ENCODE results near the gene BZW1.
"Not testable (repeated sequence)": the region's sequence is repeated elsewhere in the genome, so short reads cannot be mapped to it uniquely, and the experiment has no call there.

BZW1 gene

GRCh38 chr2:200800458-200800857 lies 11.3 kb upstream of the BZW1 start:
- DNase-seq (ENCODE audit: low read depth in 1 of 2, low spot score in 1 of 2) = no peak
- Histone ChIP-seq H3K27ac (replicated peaks) (no peak overlapping the region), H3K27me3 (ENCODE audit: insufficient read depth, poor library complexity, severe bottlenecking) (no peaks in the 10 kb centered on the region), H3K4me3 (replicated peaks; ENCODE audit: insufficient read depth, low read length) (no peak overlapping the region)
- TF ChIP-seq, protein P1, sequence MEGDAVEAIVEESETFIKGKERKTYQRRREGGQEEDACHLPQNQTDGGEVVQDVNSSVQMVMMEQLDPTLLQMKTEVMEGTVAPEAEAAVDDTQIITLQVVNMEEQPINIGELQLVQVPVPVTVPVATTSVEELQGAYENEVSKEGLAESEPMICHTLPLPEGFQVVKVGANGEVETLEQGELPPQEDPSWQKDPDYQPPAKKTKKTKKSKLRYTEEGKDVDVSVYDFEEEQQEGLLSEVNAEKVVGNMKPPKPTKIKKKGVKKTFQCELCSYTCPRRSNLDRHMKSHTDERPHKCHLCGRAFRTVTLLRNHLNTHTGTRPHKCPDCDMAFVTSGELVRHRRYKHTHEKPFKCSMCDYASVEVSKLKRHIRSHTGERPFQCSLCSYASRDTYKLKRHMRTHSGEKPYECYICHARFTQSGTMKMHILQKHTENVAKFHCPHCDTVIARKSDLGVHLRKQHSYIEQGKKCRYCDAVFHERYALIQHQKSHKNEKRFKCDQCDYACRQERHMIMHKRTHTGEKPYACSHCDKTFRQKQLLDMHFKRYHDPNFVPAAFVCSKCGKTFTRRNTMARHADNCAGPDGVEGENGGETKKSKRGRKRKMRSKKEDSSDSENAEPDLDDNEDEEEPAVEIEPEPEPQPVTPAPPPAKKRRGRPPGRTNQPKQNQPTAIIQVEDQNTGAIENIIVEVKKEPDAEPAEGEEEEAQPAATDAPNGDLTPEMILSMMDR (IDR thresholded peaks at IDR 0.05; ENCODE audit: insufficient read depth, low read length) = no peak

DNA sequence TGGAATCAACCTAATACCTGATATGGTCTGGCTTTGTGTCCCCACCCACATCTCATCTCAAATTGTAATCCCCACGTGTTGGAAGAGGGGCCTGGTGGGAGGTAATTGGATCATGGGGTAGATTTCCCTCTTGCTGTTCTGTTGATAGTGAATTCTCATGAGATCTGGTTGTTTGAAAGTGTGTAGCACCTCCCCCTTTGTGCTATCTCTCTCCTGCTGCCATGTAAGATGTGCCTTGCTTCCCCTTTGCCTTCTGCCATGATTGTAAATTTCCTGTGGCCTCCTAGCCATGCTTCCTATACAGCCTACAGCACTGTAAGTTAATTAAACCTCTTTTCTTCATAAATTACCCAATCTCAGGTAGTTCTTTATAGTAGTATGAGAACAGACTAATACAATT lies 10.3 kb upstream of the BZW1 start:
- not testable (repeated sequence) for H3K4me3 ChIP-seq (replicated peaks; ENCODE audit: insufficient read depth, low read length); H3K27ac ChIP-seq (replicated peaks); H3K27me3 ChIP-seq (ENCODE audit: insufficient read depth, poor library complexity, severe bottlenecking); DNase-seq (ENCODE audit: low read depth in 1 of 2, low spot score in 1 of 2)

GRCh38 chr2:200809506-200810251 lies 2.0 kb upstream of the BZW1 start:
- no peak for DNase-seq (ENCODE audit: low read depth in 1 of 2, low spot score in 1 of 2)
- TF ChIP-seq SPI1 (IDR thresholded peaks at IDR 0.05; ENCODE audit: borderline replicate concordance, low read depth) (no peak), GABPA (IDR thresholded peaks at IDR 0.05; ENCODE audit: low read depth) (no peak)
- Histone ChIP-seq H3K27me3 (ENCODE audit: insufficient read depth, poor library complexity, severe bottlenecking) (no peaks in the 10 kb centered on the region), H3K27ac (replicated peaks) (peak overlapping the region; percentile 100; the same call in 1 of the 2 replicates), H3K4me3 (replicated peaks; ENCODE audit: insufficient read depth, low read length) (no peak overlapping the region)

DNA sequence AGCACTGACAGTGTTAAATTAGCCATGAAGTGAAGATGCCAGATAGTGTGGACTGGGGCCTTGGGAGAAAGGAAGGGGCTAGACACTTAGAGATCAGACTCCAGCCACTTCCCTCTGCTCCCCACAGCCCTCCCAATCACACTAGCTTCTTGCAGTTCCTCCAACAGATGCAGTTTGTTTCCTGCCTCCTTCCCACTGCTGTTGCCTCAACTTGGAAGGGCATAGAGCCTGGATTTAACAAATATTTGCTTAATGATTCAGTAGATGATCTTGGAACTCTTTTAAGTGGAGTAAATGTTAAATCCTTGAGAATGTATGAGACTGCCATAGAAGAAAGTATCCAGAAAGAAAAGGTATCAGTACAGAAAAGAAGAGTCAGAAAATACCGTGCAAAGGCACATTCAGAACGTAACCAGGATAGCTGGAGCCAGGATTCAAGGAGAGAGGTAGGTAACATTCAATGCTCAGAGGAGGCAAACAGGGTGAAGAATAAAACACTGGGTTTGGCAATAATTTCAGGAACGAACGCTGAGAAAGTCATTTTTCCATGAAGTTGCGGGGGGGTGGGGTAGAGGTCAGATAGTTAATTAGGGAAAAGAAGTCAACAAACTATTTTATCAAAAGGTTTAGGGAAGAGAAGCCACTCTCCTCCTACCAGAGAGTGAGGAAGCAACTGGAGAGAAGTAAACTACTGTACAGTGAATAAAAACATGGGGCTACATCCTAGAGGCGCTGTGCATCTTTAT lies 1.3 kb upstream of the BZW1 start:
- peak in 1 of 2 experiments; percentile 55 for DNase-seq (ENCODE audit: low read depth in 1 of 2, low spot score in 1 of 2)
- Histone ChIP-seq H3K27ac (replicated peaks) (peak overlapping the region; percentile 100), H3K27me3 (ENCODE audit: insufficient read depth, poor library complexity, severe bottlenecking) (no peaks in the 10 kb centered on the region), H3K4me3 (replicated peaks; ENCODE audit: insufficient read depth, low read length) (peak overlapping the region; percentile 87)
- TF ChIP-seq, protein P1 (IDR thresholded peaks at IDR 0.05; ENCODE audit: insufficient read depth, low read length) = no peak
- peak; percentile 58; the same call in 1 of the 2 replicates for TF ChIP-seq SPI1 (IDR thresholded peaks at IDR 0.05; ENCODE audit: borderline replicate concordance, low read depth)

GRCh38 chr2:200810998-200811332 lies 745 bp upstream of the BZW1 start:
- H3K27ac ChIP-seq (replicated peaks) = peak overlapping the region; percentile 100
- no peaks in the 10 kb centered on the region for H3K27me3 ChIP-seq (ENCODE audit: insufficient read depth, poor library complexity, severe bottlenecking)
- TF ChIP-seq POLR2AphosphoS5 (IDR thresholded peaks at IDR 0.05; ENCODE audit: low read depth) (no peak), REST (IDR thresholded peaks at IDR 0.05; ENCODE audit: insufficient replicate concordance, low read depth) (no peak), SPI1 (IDR thresholded peaks at IDR 0.05; ENCODE audit: borderline replicate concordance, low read depth) (no peak), GABPA (IDR thresholded peaks at IDR 0.05; ENCODE audit: low read depth) (no peak)
- TF ChIP-seq, protein P1 (IDR thresholded peaks at IDR 0.05; ENCODE audit: insufficient read depth, low read length) = no peak
- DNase-seq (ENCODE audit: low read depth in 1 of 2, low spot score in 1 of 2) = no peak
- H3K4me3 ChIP-seq (replicated peaks; ENCODE audit: insufficient read depth, low read length) = peak overlapping the region; percentile 87

Measured in HL-60 (cell line).